NCI-H345 treated with DMSO at 0.1 percent for 48 hours (cell line): ENCODE data around the gene C6orf89.
"Not testable (repeated sequence)": the region's sequence is repeated elsewhere in the genome, so short reads cannot be mapped to it uniquely, and the experiment has no call there.

ENCODE experiments used
- DNase-seq: peaks from one replicate; lab custom pipeline; 2025; ENCODE audit not compliant: unreplicated experiment; lab: John Stamatoyannopoulos, UW

C6orf89 gene

DNA sequence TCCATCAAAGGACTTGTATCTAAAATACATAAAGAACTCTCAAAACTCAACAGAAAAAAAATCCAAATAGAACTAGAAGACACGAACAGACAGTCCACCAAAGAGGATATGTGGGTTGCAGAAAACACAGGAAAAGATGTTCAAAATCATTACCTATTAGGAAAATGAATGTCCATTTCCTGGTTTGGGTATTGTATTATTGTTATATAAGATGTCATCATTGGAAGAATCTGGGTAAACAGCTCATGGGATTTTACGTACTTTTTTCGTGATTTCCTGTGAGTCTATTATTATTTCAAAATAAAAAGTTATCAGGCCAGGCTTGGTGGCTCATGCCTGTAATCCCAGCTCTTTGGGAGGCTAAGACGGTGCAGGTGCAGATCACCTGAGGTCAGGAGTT, 59.5 kb downstream of the C6orf89 start:
- no peak for DNase-seq

DNA sequence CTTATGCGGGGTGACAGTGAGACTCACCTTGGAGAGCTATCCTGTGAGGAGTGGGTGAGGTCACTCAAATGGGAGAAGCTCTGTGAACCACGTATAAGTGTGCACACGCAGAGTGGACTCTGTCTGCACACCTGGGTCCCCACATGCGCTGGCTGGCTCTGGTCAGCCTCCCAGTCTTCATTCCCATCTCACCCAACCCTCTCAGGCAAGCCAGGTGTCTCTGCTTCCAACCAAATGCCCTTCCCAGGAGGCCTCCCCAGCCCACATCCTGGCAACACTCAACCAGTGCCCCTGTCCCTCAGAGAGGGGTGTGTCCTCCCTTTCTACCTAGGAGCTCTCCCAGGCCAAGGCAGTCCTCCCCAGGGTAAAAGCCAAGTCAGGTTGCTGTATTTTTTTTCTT, 60.8 kb downstream of the C6orf89 start:
- DNase-seq = no peak

DNA sequence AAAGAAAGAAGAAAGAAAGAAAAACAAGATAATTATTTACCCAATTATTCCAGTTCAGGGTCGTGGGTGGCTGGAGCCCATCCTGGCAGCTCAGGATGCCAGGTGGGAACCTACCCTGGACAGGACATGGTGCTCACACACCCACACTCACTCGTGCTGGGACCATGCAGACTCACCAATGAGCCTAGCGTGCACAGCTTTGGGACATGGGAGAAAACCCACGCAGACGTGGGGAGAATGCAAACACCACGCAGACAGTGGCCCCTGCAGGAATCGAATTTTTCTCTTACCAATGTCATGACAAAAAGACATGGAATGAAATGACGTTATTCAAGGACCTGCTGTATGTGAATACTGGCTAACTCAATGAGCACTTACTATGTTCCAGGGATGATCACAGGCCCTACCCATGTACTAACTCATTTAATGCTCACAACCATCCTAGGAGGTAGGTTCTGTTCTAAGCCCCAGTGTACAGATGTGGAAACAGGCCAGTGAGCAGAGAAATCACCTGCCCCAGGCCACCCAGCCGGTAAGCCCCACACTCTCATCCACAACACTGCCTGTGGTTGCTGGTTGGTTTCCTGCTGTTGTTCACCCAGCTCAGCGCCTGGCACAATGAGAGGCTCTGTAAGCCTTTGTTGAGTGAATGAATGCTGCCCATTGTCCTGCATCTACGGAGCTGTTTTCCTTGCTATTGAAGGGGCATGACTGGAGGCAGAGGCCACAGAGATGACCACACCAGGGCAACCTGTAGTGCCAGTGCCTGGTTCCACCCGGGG, 62.0 kb downstream of the C6orf89 start:
- no peak for DNase-seq

DNA sequence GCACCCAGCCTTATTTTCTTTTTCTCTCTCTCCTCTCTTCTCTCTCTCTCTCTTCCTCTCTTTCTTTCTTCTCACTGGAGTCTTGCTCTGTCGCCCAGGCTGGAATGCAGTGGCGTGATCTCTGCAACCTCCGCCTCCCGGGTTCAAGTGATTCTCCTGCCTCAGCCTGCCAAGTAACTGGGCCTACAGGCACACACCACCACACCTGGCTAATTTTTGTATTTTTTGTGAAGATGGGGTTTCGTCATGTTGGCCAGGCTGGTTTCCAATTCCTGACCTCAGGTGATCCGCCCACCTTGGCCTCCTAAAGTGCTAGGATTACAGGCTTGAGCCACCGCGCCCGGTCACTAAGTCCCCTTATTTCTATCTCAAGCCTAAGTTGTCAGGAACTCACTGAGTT, 63.3 kb downstream of the C6orf89 start:
- DNase-seq = not testable (repeated sequence)

DNA sequence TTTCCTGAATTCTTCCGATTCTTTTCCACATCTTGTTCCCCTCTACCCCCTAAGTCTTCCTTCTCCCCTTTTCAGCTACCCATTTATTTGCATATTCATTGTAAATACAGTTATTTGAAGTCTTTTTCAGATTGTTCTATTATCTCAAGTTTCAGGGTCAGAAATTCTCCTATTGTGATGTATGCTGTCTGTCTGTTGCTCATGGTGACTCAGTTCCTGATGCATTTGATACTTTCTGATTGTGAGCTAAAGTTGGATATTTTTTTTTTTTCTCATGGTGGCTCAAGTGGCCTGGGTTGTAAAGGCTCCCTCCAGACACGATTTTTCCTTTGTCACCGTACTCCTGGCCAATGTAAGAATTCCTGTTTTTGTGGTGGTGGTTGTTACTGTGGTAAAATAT, 63.9 kb downstream of the C6orf89 start:
- no peak for DNase-seq

DNA sequence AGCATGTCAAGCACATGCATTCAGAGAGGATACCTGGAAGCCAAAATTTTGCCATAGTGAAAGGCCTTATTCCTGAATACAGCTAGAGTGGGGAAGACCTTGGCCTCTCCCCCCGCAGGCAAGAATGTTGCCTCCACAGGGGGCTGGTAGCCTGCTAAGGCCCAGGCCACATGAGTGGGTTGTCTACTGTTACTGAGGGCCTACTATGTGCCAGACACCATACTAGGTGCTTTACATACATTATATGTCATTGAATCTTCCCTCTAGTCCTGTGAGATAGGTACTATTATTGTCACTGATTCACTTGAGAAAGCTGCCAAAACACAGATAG, 68.1 kb downstream of the C6orf89 start:
- DNase-seq = no peak

DNA sequence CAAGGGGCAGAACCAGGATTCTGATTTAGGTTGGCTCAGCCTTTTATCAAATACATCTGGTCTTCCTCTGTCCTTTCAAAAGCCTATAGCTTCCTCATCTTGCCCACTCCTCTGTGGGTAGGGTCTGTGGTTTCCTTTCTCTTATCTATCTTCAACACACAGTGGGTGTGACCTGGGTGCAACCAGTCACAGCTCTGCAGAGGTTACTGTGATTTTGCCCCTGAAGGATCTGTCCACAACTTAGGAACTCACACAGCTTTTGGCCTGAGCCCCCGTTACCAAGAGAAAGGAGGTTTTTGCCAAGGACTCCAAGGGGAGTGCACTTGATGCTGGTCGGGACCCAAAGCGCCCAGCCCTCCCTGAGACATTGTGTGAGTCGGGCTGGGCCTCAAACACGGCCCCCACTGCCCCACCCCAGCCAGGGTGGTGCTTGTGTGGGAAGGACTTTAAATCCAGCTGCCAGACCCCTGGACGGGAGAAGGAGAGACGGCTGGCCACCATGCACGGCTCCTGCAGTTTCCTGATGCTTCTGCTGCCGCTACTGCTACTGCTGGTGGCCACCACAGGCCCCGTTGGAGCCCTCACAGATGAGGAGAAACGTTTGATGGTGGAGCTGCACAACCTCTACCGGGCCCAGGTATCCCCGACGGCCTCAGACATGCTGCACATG, 68.6 kb downstream of the C6orf89 start, which contains the start of gene PI16:
TSS of gene PI16 (plus strand) at position 477 of the 670 bp plus-strand sequence. CDS start at position 500, 23 bp downstream.
- DNase-seq = no peak

DNA sequence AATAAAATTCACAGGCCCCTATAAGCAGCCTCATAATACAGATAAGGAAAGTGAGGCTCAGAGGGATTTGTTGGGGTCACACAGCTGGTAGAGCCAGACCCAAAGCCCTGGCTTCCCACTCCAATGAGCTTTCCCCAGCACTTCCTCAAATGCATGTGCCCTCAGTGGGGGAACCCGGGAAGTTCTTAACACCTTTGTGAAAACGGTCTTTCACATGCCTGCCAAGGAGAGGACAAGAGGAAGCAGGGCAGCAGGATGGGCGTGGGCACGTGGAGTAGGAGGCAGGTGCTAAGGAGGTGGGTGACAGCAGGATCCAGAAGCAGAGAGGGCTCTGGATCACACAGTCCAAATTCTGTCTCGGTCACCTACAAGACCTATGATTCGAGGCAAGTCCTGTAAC, 69.4 kb downstream of the C6orf89 start:
- no peak for DNase-seq

DNA sequence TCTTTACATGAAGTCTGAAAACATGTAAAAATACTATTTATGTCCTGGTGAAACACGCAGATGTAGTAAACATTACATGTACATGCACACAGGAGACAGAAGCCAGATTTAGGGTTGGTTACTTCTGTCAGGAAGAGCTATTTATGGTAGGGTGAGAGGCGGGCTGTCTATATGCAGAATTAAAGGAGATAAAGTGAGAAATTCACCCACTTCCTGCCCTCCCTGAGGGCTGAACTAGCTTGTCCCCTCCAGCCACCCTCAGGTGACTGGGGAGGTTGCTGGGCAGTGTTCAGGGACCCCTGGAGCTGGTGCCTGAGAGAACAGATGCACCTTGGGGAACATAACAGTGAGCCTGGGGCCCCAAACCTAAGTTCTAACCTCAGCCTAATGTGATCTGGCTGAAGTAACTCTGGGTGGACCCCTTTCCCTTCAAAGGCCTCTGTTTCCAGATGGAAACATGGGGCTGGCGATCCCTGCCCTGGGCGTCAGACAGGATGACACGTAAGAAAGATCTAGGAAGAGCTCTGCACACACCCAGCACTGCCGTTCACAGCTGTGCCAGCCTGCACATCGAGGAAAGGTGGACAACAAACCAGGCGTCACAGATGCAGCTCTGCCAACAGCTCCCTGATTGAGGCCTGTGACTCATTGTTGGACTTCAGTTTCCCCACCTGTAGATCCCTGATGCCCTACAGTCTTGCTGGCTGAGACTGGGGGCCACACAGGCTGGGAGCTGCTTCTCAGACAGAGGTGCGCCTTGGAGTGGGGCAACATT, 70.1 kb downstream of the C6orf89 start:
- no peak for DNase-seq

DNA sequence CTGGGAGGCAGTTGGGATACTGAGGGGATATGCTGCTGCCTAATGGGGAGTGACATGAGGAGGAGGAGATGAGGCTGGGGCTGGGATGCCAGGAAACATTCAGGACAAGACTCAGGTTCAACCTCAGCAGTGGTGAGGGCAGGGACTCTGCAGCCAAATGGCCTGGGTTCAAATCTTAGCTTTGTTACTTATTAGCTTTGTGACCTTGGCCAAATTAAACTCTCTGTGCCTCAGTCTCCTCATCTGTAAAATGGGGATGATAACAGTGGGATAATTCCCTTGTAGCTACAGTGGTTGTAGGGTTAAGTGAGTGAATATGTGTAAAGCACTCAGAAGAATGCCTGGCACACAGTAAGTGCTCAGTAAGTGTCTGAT, 70.7 kb downstream of the C6orf89 start:
- DNase-seq = no peak

DNA sequence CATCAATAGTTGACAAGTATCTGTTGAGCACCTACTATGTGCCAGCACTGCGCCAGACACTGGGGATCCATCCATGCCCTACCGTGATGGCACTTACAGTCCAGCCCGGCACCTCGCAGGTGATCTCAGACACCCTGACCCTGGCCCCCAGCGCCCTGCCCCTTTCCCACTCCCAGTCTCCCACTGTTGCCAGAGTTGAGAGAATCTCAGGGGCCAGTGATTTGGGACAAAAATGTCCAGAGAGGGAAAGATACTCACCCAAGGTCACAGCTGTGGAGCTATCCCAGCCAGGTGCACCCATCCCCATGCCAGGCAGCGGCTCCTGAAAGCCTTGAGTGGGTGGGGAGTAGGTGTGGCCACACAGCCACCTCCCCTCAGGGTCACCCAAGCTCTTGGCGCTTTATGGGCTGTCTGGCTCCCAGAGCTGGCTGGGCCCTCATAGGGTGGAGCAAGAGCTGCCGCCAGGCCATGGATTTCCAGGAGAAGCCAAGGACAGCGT, 72.1 kb downstream of the C6orf89 start:
- no peak for DNase-seq

DNA sequence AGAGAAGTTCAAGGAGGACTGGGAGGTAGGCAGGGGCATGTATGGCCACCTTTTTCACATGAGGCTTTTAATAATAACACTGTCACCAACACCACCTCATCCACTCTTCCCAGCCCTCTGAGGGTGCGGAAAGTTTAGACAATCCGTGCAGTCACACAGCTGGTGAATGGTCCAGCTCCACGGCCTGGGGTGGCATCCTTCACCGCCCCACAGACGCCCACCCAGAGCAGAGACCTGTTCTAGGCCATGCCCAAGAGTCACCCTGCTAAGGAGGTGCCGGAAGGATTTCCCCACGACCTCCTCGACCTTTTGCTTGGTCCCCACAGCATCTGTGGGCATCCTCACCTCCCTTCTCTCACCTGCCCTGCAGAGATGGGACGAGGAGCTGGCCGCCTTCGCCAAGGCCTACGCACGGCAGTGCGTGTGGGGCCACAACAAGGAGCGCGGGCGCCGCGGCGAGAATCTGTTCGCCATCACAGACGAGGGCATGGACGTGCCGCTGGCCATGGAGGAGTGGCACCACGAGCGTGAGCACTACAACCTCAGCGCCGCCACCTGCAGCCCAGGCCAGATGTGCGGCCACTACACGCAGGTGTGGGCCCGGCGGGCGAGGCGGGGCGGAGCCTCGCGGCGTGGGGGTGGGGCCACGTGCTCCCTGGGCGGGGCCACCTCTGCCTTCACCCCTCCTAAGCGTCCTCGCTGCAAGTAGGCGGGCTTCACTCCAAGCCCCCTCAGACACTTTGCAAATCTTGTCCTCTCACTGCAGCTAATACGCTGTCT, 73.2 kb downstream of the C6orf89 start:
- DNase-seq = no peak

DNA sequence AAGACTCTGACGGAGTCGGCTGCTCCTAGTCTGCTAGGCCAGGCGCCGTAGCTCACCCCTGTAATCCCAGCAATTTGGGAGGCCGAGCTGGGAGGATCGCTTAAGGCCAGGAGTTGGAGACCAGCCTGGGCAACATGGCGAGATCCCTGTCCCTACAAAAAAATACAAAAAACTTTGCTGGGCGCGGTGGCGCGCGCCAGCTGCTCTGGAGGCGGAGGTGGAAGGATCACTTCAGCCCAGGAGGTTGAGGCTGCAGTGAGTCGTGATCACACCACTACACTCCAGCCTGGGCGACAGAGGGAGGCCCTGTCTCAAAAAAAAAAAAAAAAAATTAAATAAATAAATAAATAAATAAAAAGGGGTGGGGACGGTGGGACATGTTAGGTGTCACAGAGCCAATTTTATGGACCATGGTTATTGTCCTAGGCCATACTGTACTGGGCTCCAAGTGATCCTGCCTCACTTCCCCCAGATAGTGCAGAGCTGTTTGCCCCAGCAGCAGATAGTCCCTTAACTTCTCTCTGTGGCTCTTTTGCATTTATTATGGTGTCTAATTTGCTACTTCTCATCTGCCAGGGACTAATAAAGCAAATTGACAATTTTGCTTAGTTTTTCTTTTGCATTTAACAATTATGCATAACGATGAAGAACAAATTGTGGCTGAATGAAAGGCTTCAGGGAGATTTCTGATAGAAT, 74.0 kb downstream of the C6orf89 start:
- no peak for DNase-seq

DNA sequence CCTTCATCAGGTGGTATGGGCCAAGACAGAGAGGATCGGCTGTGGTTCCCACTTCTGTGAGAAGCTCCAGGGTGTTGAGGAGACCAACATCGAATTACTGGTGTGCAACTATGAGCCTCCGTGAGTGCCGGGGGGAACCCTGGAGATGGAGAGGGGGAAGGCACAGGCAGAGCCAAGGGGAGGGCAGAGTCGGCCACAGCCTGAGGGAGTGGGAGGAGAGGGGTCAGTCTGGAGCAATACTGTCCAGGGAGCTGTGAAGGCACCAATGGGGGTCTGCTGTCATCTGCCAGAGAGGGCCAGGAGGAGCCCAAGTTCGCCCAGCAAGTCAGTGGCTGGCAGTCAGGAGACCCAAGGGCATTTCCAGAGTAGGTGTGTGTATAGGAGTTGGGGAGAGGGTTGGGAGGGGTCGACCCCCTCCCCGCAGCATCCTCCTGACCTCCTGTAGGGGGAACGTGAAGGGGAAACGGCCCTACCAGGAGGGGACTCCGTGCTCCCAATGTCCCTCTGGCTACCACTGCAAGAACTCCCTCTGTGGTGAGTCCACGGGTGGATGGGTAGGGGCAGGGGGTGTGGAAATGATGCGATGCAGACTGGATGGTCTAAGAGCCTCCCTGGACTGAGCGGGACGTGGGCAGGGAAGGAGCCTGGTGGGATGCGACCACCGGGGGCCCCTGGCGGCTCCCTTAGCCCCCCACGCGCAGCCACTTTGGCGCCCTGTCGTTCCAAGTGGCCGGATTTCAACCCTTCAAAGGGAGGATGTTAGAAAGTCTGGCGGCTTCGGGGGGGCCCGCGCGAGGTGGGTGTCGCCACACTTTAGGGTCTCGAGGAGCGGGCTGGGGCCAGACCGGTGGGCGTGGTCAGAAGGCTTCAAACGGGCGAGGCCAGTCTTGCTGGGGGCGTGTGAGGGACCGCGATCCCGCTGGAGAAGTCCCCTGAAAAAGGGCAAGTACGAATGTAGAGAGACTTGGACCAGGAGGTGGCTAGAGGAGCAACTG, 76.0 kb downstream of the C6orf89 start:
- no peak for DNase-seq

DNA sequence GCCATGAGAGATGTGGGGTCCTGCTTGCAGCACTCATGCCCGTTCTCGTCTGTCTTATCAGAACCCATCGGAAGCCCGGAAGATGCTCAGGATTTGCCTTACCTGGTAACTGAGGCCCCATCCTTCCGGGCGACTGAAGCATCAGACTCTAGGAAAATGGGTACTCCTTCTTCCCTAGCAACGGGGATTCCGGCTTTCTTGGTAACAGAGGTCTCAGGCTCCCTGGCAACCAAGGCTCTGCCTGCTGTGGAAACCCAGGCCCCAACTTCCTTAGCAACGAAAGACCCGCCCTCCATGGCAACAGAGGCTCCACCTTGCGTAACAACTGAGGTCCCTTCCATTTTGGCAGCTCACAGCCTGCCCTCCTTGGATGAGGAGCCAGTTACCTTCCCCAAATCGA, 77.1 kb downstream of the C6orf89 start:
- DNase-seq = no peak

DNA sequence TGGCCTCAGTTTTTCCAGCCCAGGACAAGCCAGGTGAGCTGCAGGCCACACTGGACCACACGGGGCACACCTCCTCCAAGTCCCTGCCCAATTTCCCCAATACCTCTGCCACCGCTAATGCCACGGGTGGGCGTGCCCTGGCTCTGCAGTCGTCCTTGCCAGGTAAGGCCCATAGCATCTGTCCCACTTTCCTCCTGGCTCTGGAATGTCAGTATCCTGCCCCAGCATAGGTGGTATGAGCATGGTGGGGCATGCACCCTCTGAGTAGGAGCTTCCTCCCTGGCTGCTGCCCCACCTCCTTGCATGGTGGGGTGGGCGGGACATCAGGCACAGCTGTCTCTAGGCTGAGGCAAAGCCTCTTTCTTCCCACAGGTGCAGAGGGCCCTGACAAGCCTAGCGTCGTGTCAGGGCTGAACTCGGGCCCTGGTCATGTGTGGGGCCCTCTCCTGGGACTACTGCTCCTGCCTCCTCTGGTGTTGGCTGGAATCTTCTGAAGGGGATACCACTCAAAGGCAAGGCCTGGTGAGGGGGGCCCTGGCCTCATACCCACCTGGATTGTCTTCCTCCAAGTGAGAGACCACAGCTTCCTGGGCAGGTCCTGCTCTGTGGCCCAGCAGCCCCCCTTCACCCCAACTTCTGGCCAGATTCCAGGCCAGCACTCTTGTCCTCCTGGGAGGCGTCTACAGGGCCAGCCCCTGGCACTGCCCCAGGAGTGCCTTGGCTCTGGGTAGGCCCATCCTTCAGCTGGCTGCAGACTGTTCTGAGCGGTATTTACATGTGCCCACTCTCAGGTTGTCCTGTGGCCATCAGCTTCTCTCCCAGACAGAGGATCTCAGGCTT, 77.9 kb downstream of the C6orf89 start:
- DNase-seq = no peak

DNA sequence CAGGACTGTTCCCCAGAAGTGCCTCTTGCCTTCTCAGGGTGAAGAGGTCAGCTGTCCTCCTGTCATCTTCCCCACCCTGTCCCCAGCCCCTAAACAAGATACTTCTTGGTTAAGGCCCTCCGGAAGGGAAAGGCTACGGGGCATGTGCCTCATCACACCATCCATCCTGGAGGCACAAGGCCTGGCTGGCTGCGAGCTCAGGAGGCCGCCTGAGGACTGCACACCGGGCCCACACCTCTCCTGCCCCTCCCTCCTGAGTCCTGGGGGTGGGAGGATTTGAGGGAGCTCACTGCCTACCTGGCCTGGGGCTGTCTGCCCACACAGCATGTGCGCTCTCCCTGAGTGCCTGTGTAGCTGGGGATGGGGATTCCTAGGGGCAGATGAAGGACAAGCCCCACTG, 78.6 kb downstream of the C6orf89 start:
- no peak for DNase-seq

DNA sequence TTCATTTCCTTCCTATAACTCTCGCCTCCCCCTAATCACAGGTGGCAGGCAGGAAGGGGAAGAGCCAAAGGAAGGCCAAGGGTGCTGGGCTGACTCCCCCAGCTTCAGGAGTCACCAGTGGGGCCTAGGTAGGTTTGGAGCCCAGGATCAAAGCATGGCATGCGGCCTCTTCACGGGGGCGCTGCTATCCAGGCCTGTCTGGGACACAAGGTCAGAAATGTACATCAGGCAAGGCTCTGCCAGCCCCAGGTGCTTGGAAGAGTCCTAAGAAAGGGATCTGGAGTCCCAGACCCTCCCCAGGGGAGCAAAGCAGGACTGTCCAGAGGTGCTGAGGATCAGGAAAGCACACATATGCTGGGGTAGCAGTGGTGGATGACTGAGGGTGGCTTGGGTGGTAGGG, 79.2 kb downstream of the C6orf89 start:
- DNase-seq = no peak
